Activated CD4-positive, alpha-beta T cell treated with anti-CD3 and anti-CD28 coated beads, Interleukin-2, amount 50 U/mL, for 1 hour (primary cell): ENCODE measurements around the gene KLHL21.

Experiments used
- DNase-seq: peaks from one replicate; pipeline ENCODE4 v3.0.0-alpha.2; 2020

The KLHL21 gene

DNA sequence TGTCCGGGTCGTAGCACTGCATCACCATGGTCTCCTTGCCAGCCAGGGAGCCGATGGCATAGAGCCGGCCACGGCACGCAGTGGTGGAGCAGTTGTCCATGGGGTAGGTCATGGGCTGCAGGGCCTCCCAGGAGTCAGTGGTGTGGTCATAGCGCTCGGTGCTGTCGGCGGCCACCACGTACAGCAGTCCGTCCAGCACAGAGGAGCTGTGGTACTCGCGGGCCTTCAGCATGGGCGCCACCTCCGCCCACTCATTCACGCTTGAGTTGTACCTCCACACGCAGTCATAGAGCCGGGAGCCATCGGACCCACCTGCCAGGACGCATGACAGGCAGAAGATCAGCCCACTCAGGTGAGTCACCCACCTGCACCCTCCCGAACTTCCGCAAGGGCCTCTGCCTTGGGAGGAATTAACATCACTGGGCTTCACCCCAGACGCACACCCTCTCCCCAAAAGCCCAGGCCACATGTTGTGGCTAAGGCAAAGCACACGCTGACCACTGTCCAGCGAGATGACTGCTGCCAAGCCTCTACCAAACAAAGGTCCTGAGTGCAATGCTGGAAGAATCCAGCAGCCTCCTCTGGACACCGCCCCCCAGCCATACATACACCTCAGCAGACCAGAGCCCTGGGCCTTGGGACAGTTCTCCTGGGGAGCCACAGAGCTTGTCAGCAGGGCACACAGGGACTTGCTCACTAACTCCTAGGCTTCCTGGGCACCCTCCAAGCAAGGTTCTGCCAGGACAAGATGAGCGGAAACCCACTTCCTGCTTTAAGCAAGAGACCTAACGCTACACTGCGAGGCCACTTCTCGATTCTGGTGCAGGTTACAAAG, 3.3 kb downstream of the KLHL21 start:
- DNase-seq = peak; percentile 38

- DNase-seq = no peak
These were observed 4.9 kb downstream of the KLHL21 start for GRCh38 chr1:6597777-6598131.

DNA sequence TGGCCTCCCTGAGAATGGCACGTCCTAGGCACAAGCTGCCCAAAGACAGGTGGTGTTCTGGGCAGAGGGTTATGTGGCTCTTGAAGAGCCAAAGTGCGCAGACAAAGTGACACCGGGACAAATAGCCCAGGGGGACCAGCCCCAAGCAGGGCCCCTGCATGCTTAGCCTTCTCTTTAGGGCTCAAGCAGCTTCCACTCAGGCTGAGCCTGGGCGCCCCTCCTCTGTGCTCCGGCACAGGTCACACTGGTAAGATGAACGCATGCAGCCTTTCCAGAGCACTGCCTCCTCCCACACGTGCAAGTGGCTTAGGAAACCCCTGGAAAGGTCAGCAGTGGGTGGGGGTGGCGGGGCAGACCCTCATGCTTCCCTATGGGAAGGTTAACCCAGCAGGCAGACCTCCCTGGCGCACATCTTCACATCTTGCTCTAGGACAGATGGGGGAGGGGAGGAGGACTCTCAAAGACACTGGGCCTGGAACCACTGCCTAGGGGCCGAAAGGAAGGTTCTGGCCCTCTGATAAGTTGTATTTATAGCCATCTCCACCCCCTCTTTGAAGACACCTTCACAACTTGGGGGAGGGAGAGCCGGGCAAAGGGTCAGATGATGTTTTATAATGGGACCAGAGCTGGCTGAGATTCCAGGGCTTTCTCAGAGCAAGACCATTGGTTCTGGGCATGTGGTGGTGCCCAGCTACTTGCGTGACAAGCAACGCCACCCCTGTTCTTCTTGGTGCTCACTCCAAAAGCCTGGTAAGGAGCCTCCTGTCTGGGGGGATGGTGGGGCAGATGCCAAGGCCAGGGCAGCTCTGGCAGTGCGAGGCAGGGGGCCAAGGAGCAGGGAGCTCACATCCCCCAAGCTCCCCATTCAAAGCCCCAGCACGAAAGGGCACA, 5.5 kb downstream of the KLHL21 start:
- no peak for DNase-seq

DNA sequence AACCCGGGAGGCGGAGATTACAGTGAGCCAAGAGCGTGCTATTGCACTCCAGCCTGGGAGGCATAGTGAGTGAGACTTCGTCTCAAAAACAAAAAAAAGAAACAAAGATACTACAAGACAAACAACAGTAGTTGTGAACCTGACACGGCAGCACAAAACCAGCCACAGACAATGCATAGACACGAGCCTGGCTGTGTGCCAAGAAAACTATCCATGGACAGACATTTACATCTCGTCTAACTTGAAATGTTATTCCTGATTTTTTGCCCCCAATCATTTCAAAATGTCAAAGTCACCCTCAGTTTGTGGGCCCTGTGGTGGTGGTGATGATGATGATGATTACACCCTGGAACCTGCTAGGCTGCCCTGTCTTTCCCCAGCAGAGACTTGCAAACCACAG, 6.3 kb downstream of the KLHL21 start:
- DNase-seq = no peak

DNA sequence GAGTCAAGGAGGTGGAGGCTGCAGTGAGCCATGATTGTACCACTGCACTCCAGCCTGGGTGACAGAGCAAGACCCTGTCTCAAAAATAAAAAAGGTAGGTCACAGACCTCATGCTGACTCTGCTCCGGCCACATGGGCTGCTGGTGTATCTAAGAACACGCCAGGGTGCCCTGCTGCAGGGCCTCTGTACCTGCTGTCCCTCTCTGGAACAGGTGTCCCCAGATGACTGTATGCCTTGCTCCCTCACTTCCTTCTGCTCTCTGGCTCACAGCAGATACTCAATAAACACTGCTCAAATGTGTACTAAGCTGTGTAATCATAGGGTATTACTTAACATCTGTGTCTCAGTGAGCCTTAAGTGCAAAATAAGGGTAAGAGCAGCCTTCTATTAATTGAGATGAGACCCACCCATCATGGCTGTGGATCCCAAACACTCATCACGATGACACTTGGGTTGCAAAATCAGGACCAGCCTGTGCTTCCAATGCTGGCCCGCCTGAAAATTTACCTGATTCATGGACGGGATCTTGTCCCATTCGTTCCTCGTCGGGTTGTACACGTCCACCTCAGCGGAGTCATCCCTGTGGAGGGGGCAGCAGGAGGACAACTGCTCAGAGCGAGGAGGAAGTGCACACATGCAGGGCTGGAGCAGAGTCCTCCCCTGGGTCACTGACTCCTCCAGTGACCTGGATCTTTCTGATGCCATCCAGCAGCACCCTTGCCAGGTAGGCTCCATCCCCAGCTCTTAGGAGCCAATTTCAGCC, 7.5 kb downstream of the KLHL21 start:
- no peak for DNase-seq

- no peak for DNase-seq
These were observed 8.9 kb downstream of the KLHL21 start for GRCh38 chr1:6593810-6594209.

- DNase-seq = no peak
These were observed 9.6 kb downstream of the KLHL21 start for GRCh38 chr1:6592865-6593593.

- no peak for DNase-seq
These were observed 10.2 kb downstream of the KLHL21 start for GRCh38 chr1:6592441-6592840.

DNA sequence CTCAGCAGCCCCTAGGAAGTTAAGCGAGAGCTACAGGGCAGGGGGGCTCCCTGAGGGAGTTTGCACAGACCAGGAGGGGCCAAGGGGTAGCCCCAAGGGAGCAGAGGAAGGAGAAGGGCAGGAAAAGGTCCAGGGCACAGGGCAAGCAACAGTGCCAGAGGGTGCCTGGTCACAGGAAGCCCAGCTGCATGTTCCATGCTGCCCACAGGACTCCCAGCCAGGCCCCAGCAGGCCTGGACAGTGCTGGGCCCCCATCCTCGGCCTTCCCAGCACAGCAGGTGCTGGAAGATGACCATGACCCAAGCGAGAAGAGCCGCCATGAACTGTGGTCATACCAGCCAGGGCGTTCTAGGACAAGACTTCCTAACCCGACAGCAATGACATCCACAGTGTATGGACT, 11.0 kb downstream of the KLHL21 start:
- DNase-seq = no peak

DNA sequence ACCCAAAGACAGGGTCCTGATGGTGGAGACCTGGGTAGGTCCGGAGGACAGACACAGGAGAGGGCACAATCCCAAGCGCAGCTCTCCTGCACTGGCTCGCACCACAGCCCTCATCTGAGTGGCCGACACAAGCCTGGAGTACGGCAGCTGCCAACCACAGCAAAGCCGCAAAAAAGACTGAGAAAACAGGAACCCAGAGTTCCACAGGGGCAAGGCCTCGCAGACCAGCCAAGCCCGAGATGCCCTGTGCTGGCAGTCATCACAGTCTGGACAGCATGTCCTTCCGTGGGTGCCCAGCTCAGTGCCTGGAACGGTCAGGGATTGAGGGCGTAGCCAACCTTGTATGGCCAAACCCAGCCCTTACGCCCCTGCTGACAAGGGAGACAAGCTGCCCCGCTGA, 11.4 kb downstream of the KLHL21 start:
- DNase-seq = no peak

- DNase-seq = no peak
These were observed 12.6 kb downstream of the KLHL21 start for GRCh38 chr1:6590046-6590445.

- DNase-seq = no peak
These were observed 13.7 kb downstream of the KLHL21 start for GRCh38 chr1:6588893-6589520.

DNA sequence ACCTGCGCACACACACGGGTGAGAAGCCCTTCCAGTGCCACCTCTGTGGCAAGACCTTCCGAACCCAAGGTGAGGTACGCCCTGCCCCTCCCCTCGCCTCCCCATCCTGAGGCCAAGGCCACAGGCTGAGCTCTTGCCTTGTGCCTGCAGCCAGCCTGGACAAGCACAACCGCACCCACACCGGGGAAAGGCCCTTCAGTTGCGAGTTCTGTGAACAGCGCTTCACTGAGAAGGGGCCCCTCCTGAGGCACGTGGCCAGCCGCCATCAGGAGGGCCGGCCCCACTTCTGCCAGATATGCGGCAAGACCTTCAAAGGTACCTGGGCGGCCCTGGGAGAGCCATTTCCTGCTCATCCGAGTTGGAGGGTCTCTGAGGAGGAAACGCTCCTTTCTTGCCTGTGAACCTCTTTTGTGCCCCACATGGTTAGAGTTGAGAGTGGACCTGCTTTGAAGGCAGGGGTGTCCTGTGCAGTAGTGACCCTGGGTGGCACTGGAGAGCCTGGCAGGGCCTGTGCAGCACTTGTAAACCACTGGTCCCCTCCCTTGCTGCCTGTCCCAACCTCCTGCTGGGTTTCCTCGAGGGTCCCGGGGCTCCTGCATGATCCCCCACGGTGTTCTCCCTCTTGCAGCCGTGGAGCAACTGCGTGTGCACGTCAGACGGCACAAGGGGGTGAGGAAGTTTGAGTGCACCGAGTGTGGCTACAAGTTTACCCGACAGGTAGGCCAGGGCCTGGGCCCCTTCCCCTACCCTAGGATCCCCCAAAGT, 14.4 kb downstream of the KLHL21 start:
- DNase-seq = no peak

DNA sequence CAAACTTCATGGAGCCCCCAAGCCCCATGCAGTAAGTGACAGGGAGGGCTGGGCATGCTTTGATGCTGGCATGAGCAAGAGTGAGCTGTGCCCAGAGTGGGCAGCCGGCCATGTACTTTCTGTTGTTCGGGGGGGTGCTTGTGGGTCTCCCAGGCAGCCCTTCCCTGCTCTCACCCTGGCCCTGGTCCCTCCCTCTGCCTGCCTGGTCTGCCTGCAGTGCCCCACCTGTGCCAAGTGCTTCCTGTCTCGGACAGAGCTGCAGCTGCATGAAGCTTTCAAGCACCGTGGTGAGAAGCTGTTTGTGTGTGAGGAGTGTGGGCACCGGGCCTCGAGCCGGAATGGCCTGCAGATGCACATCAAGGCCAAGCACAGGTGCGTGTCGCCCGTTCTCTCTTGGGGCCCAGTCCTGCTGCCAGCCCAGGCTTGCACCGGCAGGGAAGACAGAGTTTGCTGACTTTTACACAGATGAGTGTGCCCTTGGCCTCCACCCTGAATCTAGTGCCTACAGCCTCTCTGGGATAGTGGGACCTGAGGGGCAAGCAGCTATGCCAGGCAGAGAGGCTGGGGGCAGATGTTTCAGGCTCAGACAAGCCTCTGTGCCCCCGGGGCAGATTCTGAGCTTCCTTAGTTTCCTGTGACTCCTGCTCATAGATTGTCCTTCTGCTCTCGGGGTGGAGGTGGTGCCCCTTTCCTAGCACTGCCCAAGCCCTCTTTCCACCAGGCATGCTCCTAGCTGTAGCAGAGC, 15.2 kb downstream of the KLHL21 start:
- no peak for DNase-seq

GRCh38 chr1:6586404-6586816, 16.3 kb downstream of the KLHL21 start:
- no peak for DNase-seq

DNA sequence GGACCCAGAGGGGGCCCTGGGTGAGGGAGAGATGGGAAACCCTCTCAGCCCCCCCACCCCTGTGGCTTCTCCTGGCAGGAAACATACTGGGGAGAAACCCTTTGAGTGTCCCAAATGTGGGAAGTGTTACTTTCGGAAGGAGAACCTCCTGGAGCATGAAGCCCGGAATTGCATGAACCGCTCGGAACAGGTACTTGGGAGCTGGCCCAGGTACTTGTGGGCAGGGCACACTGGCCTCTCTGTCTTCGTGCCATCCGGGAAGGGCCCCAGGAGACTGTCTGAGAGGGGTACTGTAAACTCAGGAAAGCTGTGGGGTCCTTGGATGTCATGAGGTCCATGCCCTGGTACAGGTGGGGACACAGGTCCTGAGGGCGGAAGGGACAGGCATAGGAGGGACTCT, 16.8 kb downstream of the KLHL21 start:
- no peak for DNase-seq

DNA sequence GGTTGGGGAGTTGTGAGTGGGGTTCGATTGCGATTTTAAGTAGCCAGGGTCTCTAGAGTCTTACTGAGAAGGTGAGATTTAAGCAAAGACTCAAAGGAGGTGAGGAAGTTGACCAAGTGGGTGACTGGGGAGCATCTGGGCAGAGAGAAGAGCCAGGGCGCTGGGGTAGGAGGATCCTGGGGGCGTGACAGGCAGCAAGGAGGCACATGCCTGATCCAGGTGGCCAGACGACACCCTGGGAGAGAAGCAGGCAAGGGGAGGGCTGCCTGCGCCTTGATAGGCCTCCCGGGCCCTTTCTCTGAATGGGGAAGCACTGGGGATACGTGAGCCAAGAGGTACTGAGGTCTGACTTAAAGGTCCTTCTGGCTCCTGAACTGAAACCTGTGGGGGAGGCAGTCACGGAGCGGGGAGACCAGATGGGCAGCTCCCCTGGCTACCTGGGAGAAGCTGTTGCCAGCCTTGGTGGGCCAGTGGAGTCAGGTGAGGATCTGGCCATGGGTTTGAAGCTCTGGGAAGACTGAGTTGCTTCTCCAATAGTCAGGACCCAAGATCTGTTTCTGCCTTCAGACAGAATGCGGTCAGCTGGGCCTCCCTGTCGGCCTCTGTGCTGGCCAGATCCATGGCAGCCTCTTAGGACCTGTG, 17.5 kb downstream of the KLHL21 start:
- DNase-seq = no peak

DNA sequence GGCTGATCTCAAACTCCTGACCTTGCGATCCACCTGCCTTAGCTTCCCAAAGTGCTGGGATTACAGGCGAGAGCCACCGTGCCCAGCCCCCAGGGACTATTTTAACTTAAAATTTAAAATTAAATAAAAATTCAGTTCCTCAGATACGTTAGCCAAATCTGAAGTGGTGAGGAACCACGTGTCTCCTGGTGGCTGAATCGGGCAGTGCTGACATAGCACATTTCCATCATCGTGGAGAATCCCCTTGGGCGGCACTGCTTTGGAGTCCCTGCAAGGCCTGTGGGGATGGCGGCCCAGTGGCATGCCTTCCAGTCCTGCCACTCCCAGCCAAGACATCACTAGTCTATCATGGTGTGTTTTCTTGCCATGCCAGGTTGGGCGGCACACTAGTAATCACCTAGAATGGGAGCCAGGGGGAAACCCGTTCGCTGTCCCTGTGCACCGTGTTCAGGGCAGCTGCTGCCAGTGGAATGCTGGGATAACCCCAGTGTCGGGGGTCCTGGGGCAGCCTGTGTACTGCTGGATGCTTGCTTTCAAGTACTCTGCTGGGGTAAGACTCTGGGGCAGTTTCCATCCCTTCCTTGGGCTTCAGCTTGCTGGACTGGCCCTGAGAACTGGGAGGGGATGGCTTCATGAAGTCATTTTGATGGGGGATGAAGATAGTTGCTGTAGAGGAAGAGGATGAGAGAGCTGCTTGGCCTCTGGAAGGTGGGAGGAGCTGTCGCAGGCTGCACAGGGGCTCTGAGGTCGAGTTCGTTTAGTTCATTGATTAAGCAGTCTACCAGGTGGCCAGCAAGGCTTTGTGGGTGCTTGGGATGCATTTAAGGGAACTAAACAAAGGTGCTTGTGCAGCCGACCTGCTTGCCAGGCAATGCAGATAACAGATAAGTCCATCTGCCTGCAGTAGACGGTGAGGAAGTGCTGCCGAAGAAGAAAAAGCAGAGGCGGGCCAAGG, 18.3 kb downstream of the KLHL21 start:
- DNase-seq = no peak

DNA sequence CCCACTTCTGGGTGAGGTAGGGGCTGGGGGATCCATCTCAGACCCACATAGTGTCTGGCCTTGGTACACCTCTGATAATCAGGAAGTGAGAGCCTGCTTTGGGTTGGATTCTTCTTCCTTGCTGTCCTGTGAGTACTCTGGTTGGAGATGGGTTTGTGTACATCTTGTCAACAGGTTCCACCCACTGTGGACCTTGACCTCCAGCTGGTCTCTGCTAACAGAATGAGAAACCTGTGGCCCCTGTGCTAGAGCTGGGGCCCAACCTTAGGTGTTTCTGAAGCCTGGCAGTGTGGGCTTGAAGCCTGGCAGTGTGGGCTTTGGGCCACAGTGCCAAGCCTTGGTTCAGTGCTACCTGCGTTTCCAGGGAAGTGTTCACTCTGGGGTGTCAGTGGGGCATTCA, 20.3 kb downstream of the KLHL21 start:
- DNase-seq = no peak
